GM12878 (cell line): ENCODE results near the gene LPAR6. TPM values are rescaled to one million over a fixed set of nuclear protein-coding genes. Genes with fewer than 3 reads are reported as not detected.
"Not testable (repeated sequence)": the region's sequence is repeated elsewhere in the genome, so short reads cannot be mapped to it uniquely, and the experiment has no call there.

Source experiments
- ATAC-seq: fragments of 200-7000 bp; cut with Tn5 transposase; 3 replicates; pipeline ENCODE4 v1.9.1; 2020; ENCODE audit warnings: mild to moderate bottlenecking, moderate library complexity
- BruUV-seq: library from RNA; stranded (reverse); fragments of 400-500 nt; replicated peaks from 2 replicates; lab custom pipeline; 2021; lab: Mats Ljungman, UMichigan
- CTCF ChIA-PET: fragments of 300-600 bp; sonication (Branson Sonifier 250); formaldehyde crosslinking; extraction: SDS; loops from one replicate; lab custom pipeline; 2021; ENCODE audit warnings: inconsistent platforms; lab: Yijun Ruan, JAX
- POLR2A ChIA-PET: fragments of 350-600 bp; formaldehyde crosslinking; extraction: SDS; loops from one replicate; lab custom pipeline; 2021; ENCODE audit warnings: inconsistent platforms; lab: Charles Lee
- RAD21 ChIA-PET: fragments of 300-600 bp; sonication (Branson Sonifier 250); formaldehyde crosslinking; loops from one replicate; lab custom pipeline; 2023; ENCODE audit warnings: antibody characterized with exemption; ENCODE audit not compliant: unreplicated experiment; lab: Charles Lee
- SMC1A ChIA-PET: fragments of 300-600 bp; sonication (Branson Sonifier 250); formaldehyde crosslinking; loops from one replicate; lab custom pipeline; 2023; ENCODE audit not compliant: unreplicated experiment, uncharacterized antibody; lab: Charles Lee
- DNase-seq: peaks from one replicate; pipeline ENCODE4 v3.0.0-alpha.2; 2011; ENCODE audit warnings: low read depth, low spot score
- FAIRE-seq: peaks from 3 replicates; lab custom pipeline; 2011; peaks lifted over from hg19 to GRCh38; lab: Jason Lieb, UNC
- H2AFZ ChIP-seq: 2 replicates; pipeline ENCODE4 v1.6.0; 2011; ENCODE audit warnings: low read depth, low read length, control low read depth; ENCODE audit not compliant: control insufficient read depth
- H3K27ac ChIP-seq: 2 replicates; pipeline ENCODE4 v1.5.1; 2011; ENCODE audit warnings: control low read depth; ENCODE audit not compliant: control insufficient read depth, insufficient read depth
- H3K27me3 ChIP-seq, 2 experiments: replicated peaks in 1 of 2; 2 replicates each; pipeline versions ENCODE4 v1.6.0 to v1.6.1; 2011; ENCODE audit warnings: low read length in 1 of 2; ENCODE audit not compliant: control insufficient read depth in 2 of 2, insufficient read depth in 2 of 2
- H3K36me3 ChIP-seq, 2 experiments: 2 replicates each; pipeline ENCODE4 v1.5.1; 2011; ENCODE audit warnings: low read length in 1 of 2; ENCODE audit not compliant: control insufficient read depth in 2 of 2, insufficient read depth in 2 of 2
- H3K4me1 ChIP-seq: 2 replicates; pipeline ENCODE4 v1.6.1; 2011; ENCODE audit warnings: mild to moderate bottlenecking, low read length, moderate library complexity, mixed read lengths; ENCODE audit not compliant: control insufficient read depth, insufficient read depth
- H3K4me2 ChIP-seq: 2 replicates; pipeline ENCODE4 v1.6.0; 2011; ENCODE audit warnings: control low read depth; ENCODE audit not compliant: control insufficient read depth, insufficient read depth
- H3K4me3 ChIP-seq: fragments of 200-600 bp; sonication (generic); 2 replicates; pipeline ENCODE4 v1.5.1; 2016
- H3K79me2 ChIP-seq: 2 replicates; pipeline ENCODE4 v1.6.0; 2011; ENCODE audit warnings: low read length; ENCODE audit not compliant: control insufficient read depth, insufficient read depth
- H3K9ac ChIP-seq: 2 replicates; pipeline ENCODE4 v1.8.0; 2011; ENCODE audit warnings: low read length, control low read depth, mixed read lengths; ENCODE audit not compliant: control insufficient read depth, insufficient read depth
- H3K9me3 ChIP-seq: replicated peaks from 3 replicates; pipeline ENCODE4 v1.5.1; 2011; ENCODE audit warnings: mild to moderate bottlenecking, low read length; ENCODE audit not compliant: control insufficient read depth, insufficient read depth
- H4K20me1 ChIP-seq: 2 replicates; pipeline ENCODE4 v1.6.0; 2011; ENCODE audit not compliant: control insufficient read depth, insufficient read depth
- CBX3 ChIP-seq: fragments of 200-600 bp; sonication (generic); IDR thresholded peaks from 2 replicates; pipeline ENCODE4 v1.6.1; 2016; ENCODE audit warnings: low read depth, borderline replicate concordance
- ESRRA ChIP-seq: IDR thresholded peaks from 2 replicates; pipeline ENCODE4 v1.6.1; 2012; ENCODE audit warnings: mild to moderate bottlenecking, low read length, improper control_type of control experiment
- HCFC1 ChIP-seq: fragments of 150-350 bp; IDR thresholded peaks from 2 replicates; pipeline ENCODE4 v1.6.1; 2014; ENCODE audit warnings: low read length
- HDAC6 ChIP-seq: fragments of 200-600 bp; sonication (generic); IDR thresholded peaks from one replicate; pipeline ENCODE4 v1.8.0; 2017; ENCODE audit warnings: antibody characterized with exemption; ENCODE audit not compliant: unreplicated experiment
- KDM1A ChIP-seq: fragments of 200-600 bp; sonication (generic); IDR thresholded peaks from 2 replicates; pipeline ENCODE4 v1.6.1; 2016; ENCODE audit warnings: borderline replicate concordance
- MLLT1 ChIP-seq: fragments of 450-650 bp; IDR thresholded peaks from 2 replicates; pipeline ENCODE4 v1.6.1; 2016; ENCODE audit warnings: mild to moderate bottlenecking
- PAX8 ChIP-seq: fragments of 450-650 bp; IDR thresholded peaks from 2 replicates; pipeline ENCODE4 v1.6.1; 2017; ENCODE audit warnings: mild to moderate bottlenecking, moderate library complexity
- RAD51 ChIP-seq: fragments of 450-650 bp; IDR thresholded peaks from 2 replicates; pipeline ENCODE4 v1.6.1; 2016; ENCODE audit warnings: moderate library complexity, mild to moderate bottlenecking, inconsistent platforms
- SKIL ChIP-seq: fragments of 450-650 bp; IDR thresholded peaks from 2 replicates; pipeline ENCODE4 v1.6.1; 2017; ENCODE audit warnings: mild to moderate bottlenecking, low read depth, inconsistent platforms; ENCODE audit not compliant: poor library complexity, severe bottlenecking
- SMAD1 ChIP-seq: fragments of 450-650 bp; IDR thresholded peaks from 2 replicates; pipeline ENCODE4 v1.6.1; 2018; ENCODE audit warnings: mild to moderate bottlenecking, low read depth; ENCODE audit not compliant: partially characterized antibody
- TAF1 ChIP-seq: IDR thresholded peaks from 2 replicates; pipeline ENCODE4 v1.6.1; 2011; ENCODE audit warnings: mild to moderate bottlenecking, low read depth, low read length, borderline replicate concordance
- ZNF217 ChIP-seq: fragments of 450-650 bp; IDR thresholded peaks from 2 replicates; pipeline ENCODE4 v1.6.1; 2017; ENCODE audit warnings: antibody characterized with exemption, mild to moderate bottlenecking
- WGBS: methylation state at CpG from one replicate; pipeline ENCODE4 v1.1.6; 2016; ENCODE audit warnings: low lambda C conversion rate; ENCODE audit not compliant: insufficient replicate concordance, insufficient coverage; ENCODE audit errors: missing lambda C conversion rate; 5-methylcytosine and 5-hydroxymethylcytosine counted together
- in situ Hi-C: fragments of 300-500 bp; cut with MboI; formaldehyde crosslinking; loops from 9 replicates; pipeline ENCODE4 v1.14.3; 2018; ENCODE audit warnings: mixed read lengths
- intact Hi-C: fragments of 100-400 bp; cut with micrococcal nuclease; formaldehyde crosslinking; loops from one replicate; pipeline ENCODE4 v1.14.2; 2022; ENCODE audit not compliant: unreplicated experiment
- polyA plus RNA-seq, 11 experiments: library from polyadenylated mRNA; depleted of rRNA in 4 of 11; unstranded in 6 of 11; stranded (reverse) in 5 of 11; fragments of >200 nt; fragmentation: Nextera tagmentation in 4 of 11; fragmentation: Illumina TruSeq in 1 of 11; extraction: Ambion mirVana in 4 of 11; extraction: Trizol in 1 of 11; gene quantifications; 1 replicate in 1 of 11; 2 replicates in 10 of 11; pipeline versions ENCODE4 v1.2.1 to v1.2.3, GENCODE V29; 2011 to 2016; ENCODE audit warnings: inconsistent platforms in 2 of 11, missing spikeins in 2 of 11, low read depth in 1 of 11
- total RNA-seq, 4 experiments: library from RNA; depleted of rRNA in 3 of 4; stranded (reverse); fragments of >200 nt in 3 of 4; fragmentation: Illumina TruSeq in 1 of 4; extraction: Trizol in 1 of 4; gene quantifications; 2 replicates each; pipeline versions ENCODE4 v1.2.1 to v1.2.3, GENCODE V29; 2013 to 2021

Gene LPAR6
- total and polyA plus RNA-seq, 10 of the 15 experiments (the other 5 are each of a cell fraction or from before 2014, with no cell fraction given), result 1.4 to 4.2 (median 2.8) TPM

GRCh38 chr13:48429036-48429435, 16.1 kb upstream of the LPAR6 start (continued):
- TF ChIP-seq SKIL, result no peak
- TF ChIP-seq TAF1, result no peak
- no peak for TF ChIP-seq CBX3
- no peak for TF ChIP-seq MLLT1
- TF ChIP-seq ESRRA, result no peak
- TF ChIP-seq KDM1A, result no peak
- TF ChIP-seq PAX8, result no peak
- no peak for TF ChIP-seq SMAD1
- no peak for TF ChIP-seq ZNF217
- TF ChIP-seq HDAC6, result no peak
- no peak for TF ChIP-seq HCFC1
- no peak for TF ChIP-seq RAD51

- BruUV-seq, RAD21 ChIA-PET, H3K4me3 ChIP-seq, H3K79me2 ChIP-seq, H3K9ac ChIP-seq, H3K4me2 ChIP-seq, intact Hi-C loops, H3K36me3 ChIP-seq, POLR2A ChIA-PET, H4K20me1 ChIP-seq, H3K27me3 ChIP-seq, ATAC-seq, CTCF ChIA-PET, H3K9me3 ChIP-seq, DNase-seq, FAIRE-seq, in situ Hi-C loops, H2AFZ ChIP-seq, H3K27ac ChIP-seq: not testable (repeated sequence)
- WGBS, result 93% methylated on average over 8 of the region's 9 CpGs
- peaks cover 14% of the 10 kb centered on the region for H3K4me1 ChIP-seq
- SMC1A ChIA-PET, result interaction anchor here (1.0 kb wide), 1 partner anchor 117 kb away, joined by 3 read pairs; no protein-coding TSS in a partner anchor
Measured at GRCh38 chr13:48426755-48427298, 13.9 kb upstream of the LPAR6 start.
